Epithelial cell of esophagus (primary cell): ENCODE data around the gene RBM14.
"Not testable (repeated sequence)": the region's sequence is repeated elsewhere in the genome, so short reads cannot be mapped to it uniquely, and the experiment has no call there.

ENCODE experiments used
- DNase-seq: peaks from one replicate; pipeline ENCODE4 v3.0.0; 2010; ENCODE audit warnings: low read depth
- H3K4me3 ChIP-seq: 2 replicates; pipeline ENCODE4 v1.5.1; 2011; ENCODE audit warnings: mild to moderate bottlenecking, low read length, control low read depth
- TF ChIP-seq, protein P1 (sequence below): IDR thresholded peaks from 2 replicates; pipeline ENCODE4 v1.5.1; 2011; ENCODE audit warnings: low read depth, mild to moderate bottlenecking, low read length, control low read depth, inconsistent platforms; ENCODE audit not compliant: insufficient read depth; ENCODE audit errors: missing control alignments

RBM14 gene

DNA sequence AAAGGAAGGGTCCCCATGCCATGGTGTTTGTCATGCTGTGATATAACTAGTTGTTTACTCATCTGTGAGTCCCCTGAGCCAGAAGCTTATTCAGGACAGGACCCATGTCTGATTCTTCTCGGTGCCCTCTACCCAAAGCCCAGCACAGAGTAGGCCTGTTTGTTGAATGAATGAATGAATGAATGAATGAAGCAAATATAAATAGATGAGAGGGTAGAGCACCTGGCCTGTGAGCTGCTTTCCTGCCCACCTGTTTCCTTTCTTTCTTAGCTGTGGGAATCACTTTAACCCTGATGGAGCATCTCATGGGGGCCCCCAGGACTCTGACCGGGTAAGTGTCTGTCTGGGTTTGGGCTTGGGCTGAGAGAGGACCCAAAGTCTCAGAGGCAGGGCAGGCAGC lies 16.2 kb upstream of the RBM14 start:
- no peak for DNase-seq
- H3K4me3 ChIP-seq: no peak overlapping the region
- TF ChIP-seq, protein P1, sequence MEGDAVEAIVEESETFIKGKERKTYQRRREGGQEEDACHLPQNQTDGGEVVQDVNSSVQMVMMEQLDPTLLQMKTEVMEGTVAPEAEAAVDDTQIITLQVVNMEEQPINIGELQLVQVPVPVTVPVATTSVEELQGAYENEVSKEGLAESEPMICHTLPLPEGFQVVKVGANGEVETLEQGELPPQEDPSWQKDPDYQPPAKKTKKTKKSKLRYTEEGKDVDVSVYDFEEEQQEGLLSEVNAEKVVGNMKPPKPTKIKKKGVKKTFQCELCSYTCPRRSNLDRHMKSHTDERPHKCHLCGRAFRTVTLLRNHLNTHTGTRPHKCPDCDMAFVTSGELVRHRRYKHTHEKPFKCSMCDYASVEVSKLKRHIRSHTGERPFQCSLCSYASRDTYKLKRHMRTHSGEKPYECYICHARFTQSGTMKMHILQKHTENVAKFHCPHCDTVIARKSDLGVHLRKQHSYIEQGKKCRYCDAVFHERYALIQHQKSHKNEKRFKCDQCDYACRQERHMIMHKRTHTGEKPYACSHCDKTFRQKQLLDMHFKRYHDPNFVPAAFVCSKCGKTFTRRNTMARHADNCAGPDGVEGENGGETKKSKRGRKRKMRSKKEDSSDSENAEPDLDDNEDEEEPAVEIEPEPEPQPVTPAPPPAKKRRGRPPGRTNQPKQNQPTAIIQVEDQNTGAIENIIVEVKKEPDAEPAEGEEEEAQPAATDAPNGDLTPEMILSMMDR: no peak

- no peak for DNase-seq
- TF ChIP-seq, protein P1: no peak
These were observed 15.7 kb upstream of the RBM14 start for GRCh38 chr11:66600631-66601233.

GRCh38 chr11:66603072-66603471 lies 13.4 kb upstream of the RBM14 start:
- TF ChIP-seq, protein P1: no peak
- H3K4me3 ChIP-seq: no peak overlapping the region

More at GRCh38 chr11:66600631-66601233, 15.7 kb upstream of the RBM14 start:
- no peak overlapping the region for H3K4me3 ChIP-seq

DNA sequence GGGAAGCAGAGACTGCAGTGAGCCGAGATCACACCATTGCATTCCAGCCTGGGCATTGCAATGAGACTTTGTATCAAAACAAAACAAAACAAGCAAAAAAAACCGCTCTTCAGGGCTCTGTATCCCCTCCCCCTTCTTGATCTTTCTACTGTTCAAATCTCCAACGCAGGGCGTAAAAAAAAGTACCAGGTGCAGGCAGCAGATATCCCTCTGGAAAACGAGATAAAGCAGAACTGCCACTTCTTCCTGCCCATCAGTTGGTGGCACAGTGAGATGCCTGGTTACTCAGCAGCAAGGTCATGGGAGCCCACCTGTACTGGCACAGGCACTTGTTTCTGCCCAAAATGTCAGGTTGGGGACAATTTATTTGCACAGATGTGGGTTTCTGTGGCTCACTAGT lies 12.3 kb upstream of the RBM14 start:
- no peak overlapping the region for H3K4me3 ChIP-seq
- no peak for DNase-seq
- TF ChIP-seq, protein P1: no peak

More at GRCh38 chr11:66603072-66603471, 13.4 kb upstream of the RBM14 start:
- DNase-seq: no peak

- not testable (repeated sequence) for DNase-seq, H3K4me3 ChIP-seq
These were observed 9.8 kb upstream of the RBM14 start for GRCh38 chr11:66606608-66607007.

DNA sequence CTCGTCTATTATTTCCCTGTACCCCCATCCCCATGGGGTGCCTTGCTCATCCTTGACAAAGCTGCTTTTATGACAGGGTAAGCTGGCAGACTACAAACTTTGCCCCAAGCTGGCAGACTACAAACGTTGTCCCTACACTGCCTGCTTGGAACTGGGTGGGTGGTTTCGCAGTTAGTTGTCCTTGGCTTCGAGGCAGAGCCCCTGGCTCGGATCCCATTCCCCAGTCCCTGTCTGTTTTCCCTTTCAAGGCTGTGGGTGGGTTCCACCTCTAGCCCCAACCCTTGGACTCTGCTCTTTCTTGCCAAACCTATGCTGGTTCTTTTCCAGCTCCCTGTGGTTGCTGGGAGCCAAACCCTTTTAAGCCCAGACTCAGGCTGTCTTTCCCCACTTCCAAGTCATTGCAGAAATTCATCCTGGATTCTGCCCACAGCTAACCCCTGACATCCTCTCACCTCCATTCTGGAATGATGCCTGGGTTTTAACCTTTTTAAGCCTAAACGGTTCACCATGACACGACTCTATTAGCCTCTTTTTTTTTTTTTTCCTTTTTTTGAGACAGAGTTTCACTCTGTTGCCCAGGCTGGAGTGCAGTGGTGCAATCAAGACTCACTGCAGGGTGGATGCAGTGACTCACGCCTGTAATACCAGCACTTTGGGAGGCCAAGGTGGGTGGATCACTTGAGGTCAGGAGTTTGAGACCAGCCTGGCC lies 9.2 kb upstream of the RBM14 start:
- DNase-seq: peak; percentile 56
- TF ChIP-seq, protein P1: no peak
- no peak overlapping the region for H3K4me3 ChIP-seq

- no peak overlapping the region for H3K4me3 ChIP-seq
- DNase-seq: no peak
- TF ChIP-seq, protein P1: no peak
These were observed 6.5 kb upstream of the RBM14 start for GRCh38 chr11:66609721-66610617.
